IMR-90 (cell line): ENCODE measurements around the gene SPZ1. TPM values are rescaled to one million over a fixed set of nuclear protein-coding genes. Genes with fewer than 3 reads are reported as not detected.

Source experiments
- ATAC-seq: fragments of 200-7000 bp; cut with Tn5 transposase; 2 replicates; pipeline ENCODE4 v1.9.1; 2020; ENCODE audit warnings: low read depth, mild to moderate bottlenecking, moderate library complexity
- BruUV-seq: library from RNA; stranded (reverse); fragments of 400-500 nt; replicated peaks from 2 replicates; lab custom pipeline; 2021; lab: Mats Ljungman, UMichigan
- CTCF ChIA-PET: fragments of 300-600 bp; formaldehyde crosslinking; extraction: SDS; loops from one replicate; lab custom pipeline; 2021; ENCODE audit warnings: antibody characterized with exemption; lab: Yijun Ruan, JAX
- POLR2A ChIA-PET: fragments of 300-600 bp; sonication (Branson Sonifier 250); formaldehyde crosslinking; loops from one replicate; lab custom pipeline; 2022; ENCODE audit warnings: antibody characterized with exemption; ENCODE audit not compliant: unreplicated experiment; lab: Charles Lee
- DNase-seq: peaks from one replicate; pipeline ENCODE4 v3.0.0; 2013
- H2AFZ ChIP-seq: replicated peaks from 2 replicates; pipeline ENCODE3; 2013; ENCODE audit warnings: low read length, mild to moderate bottlenecking; ENCODE audit not compliant: poor library complexity
- H2AK5ac ChIP-seq: 2 replicates; pipeline ENCODE4 v1.6.1; 2013; ENCODE audit warnings: low read depth, low read length, inconsistent platforms
- H2AK9ac ChIP-seq: replicated peaks from 2 replicates; pipeline ENCODE3; 2013; ENCODE audit warnings: mild to moderate bottlenecking, low read depth, low read length, moderate library complexity; ENCODE audit not compliant: poor library complexity
- H2BK120ac ChIP-seq: 2 replicates; pipeline ENCODE4 v1.6.1; 2013; ENCODE audit warnings: low read depth, low read length, inconsistent platforms
- H2BK15ac ChIP-seq: 3 replicates; pipeline ENCODE4 v1.6.1; 2013; ENCODE audit warnings: low read depth, low read length, inconsistent platforms
- H2BK20ac ChIP-seq: 2 replicates; pipeline ENCODE4 v1.6.1; 2013; ENCODE audit warnings: low read depth, mild to moderate bottlenecking, inconsistent platforms, low read length, moderate library complexity
- H2BK5ac ChIP-seq: 2 replicates; pipeline ENCODE4 v1.6.1; 2013; ENCODE audit warnings: mild to moderate bottlenecking, low read depth, low read length, inconsistent platforms; ENCODE audit not compliant: poor library complexity, severe bottlenecking
- H3K14ac ChIP-seq: replicated peaks from 2 replicates; pipeline ENCODE4 v1.6.1; 2013; ENCODE audit warnings: low read depth, low read length, inconsistent platforms
- H3K18ac ChIP-seq: 2 replicates; pipeline ENCODE4 v1.6.1; 2013; ENCODE audit warnings: low read depth, low read length, control low read depth
- H3K23ac ChIP-seq: 2 replicates; pipeline ENCODE4 v1.6.1; 2013; ENCODE audit warnings: low read depth, low read length, inconsistent platforms
- H3K27ac ChIP-seq: 2 replicates; pipeline ENCODE4 v1.5.1; 2013; ENCODE audit warnings: mild to moderate bottlenecking, control low read depth, low read length; ENCODE audit not compliant: insufficient read depth
- H3K27me3 ChIP-seq: 2 replicates; pipeline ENCODE4 v1.6.1; 2013; ENCODE audit warnings: low read length; ENCODE audit not compliant: control insufficient read depth, insufficient read depth
- H3K36me3 ChIP-seq: 2 replicates; pipeline ENCODE4 v1.6.1; 2013; ENCODE audit warnings: low read length, mixed read lengths; ENCODE audit not compliant: control insufficient read depth, insufficient read depth
- H3K4ac ChIP-seq: 2 replicates; pipeline ENCODE4 v1.6.1; 2013; ENCODE audit warnings: low read depth, low read length, inconsistent platforms
- H3K4me1 ChIP-seq: 2 replicates; pipeline ENCODE4 v1.6.1; 2013; ENCODE audit warnings: low read length, mixed read lengths; ENCODE audit not compliant: control insufficient read depth, insufficient read depth
- H3K4me2 ChIP-seq: 2 replicates; pipeline ENCODE4 v1.6.1; 2013; ENCODE audit warnings: low read depth, mild to moderate bottlenecking, control low read depth, low read length, moderate library complexity
- H3K4me3 ChIP-seq: 2 replicates; pipeline ENCODE4 v1.5.1; 2013; ENCODE audit warnings: low read depth, mild to moderate bottlenecking, control low read depth, low read length, moderate library complexity; ENCODE audit not compliant: insufficient read depth
- H3K56ac ChIP-seq: 2 replicates; pipeline ENCODE4 v1.6.1; 2013; ENCODE audit warnings: low read length, inconsistent platforms; ENCODE audit not compliant: insufficient read depth; ENCODE audit errors: extremely low read depth
- H3K79me1 ChIP-seq, 2 experiments: 2 replicates each; pipeline ENCODE4 v1.6.1; 2013; ENCODE audit warnings: low read length in 2 of 2, inconsistent platforms in 1 of 2, low read depth in 1 of 2
- H3K9ac ChIP-seq: 2 replicates; pipeline ENCODE4 v1.6.1; 2013; ENCODE audit warnings: low read depth, low read length, control low read depth
- H3K9me1 ChIP-seq: 2 replicates; pipeline ENCODE4 v1.6.1; 2013; ENCODE audit warnings: low read length, inconsistent platforms; ENCODE audit not compliant: insufficient read depth
- H3K9me3 ChIP-seq: 2 replicates; pipeline ENCODE4 v1.6.1; 2013; ENCODE audit warnings: low read length; ENCODE audit not compliant: control insufficient read depth, insufficient read depth
- H4K20me1 ChIP-seq: 2 replicates; pipeline ENCODE4 v1.6.1; 2013; ENCODE audit warnings: low read length, inconsistent platforms; ENCODE audit not compliant: insufficient read depth
- H4K5ac ChIP-seq: 2 replicates; pipeline ENCODE4 v1.6.1; 2013; ENCODE audit warnings: mild to moderate bottlenecking, low read depth, low read length, control low read depth
- H4K8ac ChIP-seq, 2 experiments: 2 replicates each; pipeline ENCODE4 v1.6.1; 2013; ENCODE audit warnings: low read depth in 2 of 2, low read length in 2 of 2, control low read depth in 1 of 2, inconsistent platforms in 1 of 2
- H4K91ac ChIP-seq: 2 replicates; pipeline ENCODE4 v1.6.1; 2013; ENCODE audit warnings: low read depth, low read length, inconsistent platforms; ENCODE audit not compliant: insufficient read depth
- CEBPB ChIP-seq: IDR thresholded peaks from 2 replicates; pipeline ENCODE4 v1.6.1; 2012; ENCODE audit warnings: low read depth, low read length, improper control_type of control experiment
- CHD1 ChIP-seq: IDR thresholded peaks from 2 replicates; pipeline ENCODE4 v1.6.1; 2012; ENCODE audit warnings: low read depth, low read length, improper control_type of control experiment
- FOS ChIP-seq: fragments of 150-350 bp; IDR thresholded peaks from 2 replicates; pipeline ENCODE4 v1.6.1; 2016; ENCODE audit warnings: low read depth, low read length
- MXI1 ChIP-seq: IDR thresholded peaks from 2 replicates; pipeline ENCODE4 v1.6.1; 2012; ENCODE audit warnings: low read depth, mild to moderate bottlenecking, low read length, moderate library complexity, borderline replicate concordance
- POLR2A ChIP-seq: IDR thresholded peaks from 2 replicates; pipeline ENCODE4 v1.6.1; 2012; ENCODE audit warnings: mild to moderate bottlenecking, low read depth, low read length
- SMC3 ChIP-seq: fragments of 150-350 bp; IDR thresholded peaks from 2 replicates; pipeline ENCODE4 v1.6.1; 2016; ENCODE audit warnings: low read depth, mild to moderate bottlenecking, antibody characterized with exemption, low read length, moderate library complexity
- WGBS, 2 experiments: methylation state at CpG; one replicate each; pipeline versions ENCODE4 v1.1.5 to v1.1.7; 2013; ENCODE audit warnings: missing lambda C conversion rate in 2 of 2; ENCODE audit not compliant: insufficient read length in 1 of 2; ENCODE audit errors: extremely low coverage in 2 of 2; 5-methylcytosine and 5-hydroxymethylcytosine counted together
- dilution Hi-C: fragments of 300-500 bp; cut with HindIII; formaldehyde crosslinking; loops from one replicate; pipeline ENCODE4 v1.14.3; 2018; ENCODE audit warnings: low sequenced_read_pairs; ENCODE audit not compliant: unreplicated experiment
- in situ Hi-C: fragments of 300-500 bp; cut with MboI; formaldehyde crosslinking; loops from 3 replicates; pipeline ENCODE4 v1.14.3; 2019; ENCODE audit warnings: low sequenced_read_pairs, inconsistent platforms, mixed read lengths
- intact Hi-C: fragments of 100-400 bp; cut with micrococcal nuclease; formaldehyde crosslinking; loops from 2 replicates; pipeline ENCODE4 v1.10.0; 2022
- polyA plus RNA-seq, 3 experiments: library from polyadenylated mRNA; depleted of rRNA; stranded (reverse); fragments of >200 nt; gene quantifications; 2 replicates each; pipeline ENCODE4 v1.2.3, GENCODE V29; 2012; ENCODE audit warnings: low replicate concordance in 1 of 3
- total RNA-seq: library from RNA; depleted of rRNA; stranded (reverse); fragments of >200 nt; gene quantifications from 2 replicates; pipeline ENCODE4 v1.2.3, GENCODE V29; 2012
- TF ChIP-seq, protein P1 (sequence below): conservative IDR thresholded peaks from 2 replicates; pipeline ENCODE4 v1.5.1; 2012; ENCODE audit warnings: mild to moderate bottlenecking, low read depth, low read length, improper control_type of control experiment

The SPZ1 gene
- total and polyA plus RNA-seq, 2 of the 4 experiments (the other 2 are of a cell fraction) = not detected

DNA sequence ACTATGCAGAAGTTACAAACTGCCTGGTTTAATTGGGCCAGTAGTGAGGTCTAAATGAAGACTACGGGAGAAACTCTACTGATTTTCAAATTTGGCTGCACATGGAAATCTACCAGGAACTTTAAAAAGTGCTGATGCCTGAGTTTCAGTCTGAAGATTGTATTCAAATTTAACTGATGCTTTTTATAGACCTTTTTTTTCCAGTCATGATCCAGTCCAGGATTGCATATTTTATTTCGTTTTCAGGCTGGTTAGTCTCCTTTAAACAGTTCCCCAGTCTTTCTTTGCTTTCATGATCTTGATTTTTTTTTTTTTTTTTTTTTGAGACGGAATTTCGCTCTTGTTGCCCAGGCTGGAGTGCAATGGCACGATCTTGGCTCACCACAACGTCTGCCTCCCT is 23.7 kb upstream of the SPZ1 start:
- BruUV-seq = no TSS peak
- H2AFZ ChIP-seq = no peak overlapping the region
- H3K27me3 ChIP-seq = peaks cover 2% of the 10 kb centered on the region
- DNase-seq (no peak), ATAC-seq (no peak)
- in situ Hi-C loops = no loop called here
- no peaks in the 10 kb centered on the region for H3K4me1 ChIP-seq
- H4K5ac ChIP-seq = no peak overlapping the region
- no peak overlapping the region for H3K18ac ChIP-seq
- no peak overlapping the region for H4K8ac ChIP-seq
- no peak overlapping the region for H3K4ac ChIP-seq
- no peaks in the 10 kb centered on the region for H3K36me3 ChIP-seq
- H3K9me3 ChIP-seq = no peaks in the 10 kb centered on the region
- no peak overlapping the region for H3K56ac ChIP-seq
- H3K9ac ChIP-seq = no peak overlapping the region
- no peak overlapping the region for H3K14ac ChIP-seq
- H4K20me1 ChIP-seq = no peaks in the 10 kb centered on the region
- H4K91ac ChIP-seq = no peak overlapping the region
- WGBS, 2 experiments = no CpG with 5 or more reads among the region's 6 CpGs
- H3K79me1 ChIP-seq = no peaks in the 10 kb centered on the region
- H2AK9ac ChIP-seq = no peak overlapping the region
- TF ChIP-seq, protein P1, sequence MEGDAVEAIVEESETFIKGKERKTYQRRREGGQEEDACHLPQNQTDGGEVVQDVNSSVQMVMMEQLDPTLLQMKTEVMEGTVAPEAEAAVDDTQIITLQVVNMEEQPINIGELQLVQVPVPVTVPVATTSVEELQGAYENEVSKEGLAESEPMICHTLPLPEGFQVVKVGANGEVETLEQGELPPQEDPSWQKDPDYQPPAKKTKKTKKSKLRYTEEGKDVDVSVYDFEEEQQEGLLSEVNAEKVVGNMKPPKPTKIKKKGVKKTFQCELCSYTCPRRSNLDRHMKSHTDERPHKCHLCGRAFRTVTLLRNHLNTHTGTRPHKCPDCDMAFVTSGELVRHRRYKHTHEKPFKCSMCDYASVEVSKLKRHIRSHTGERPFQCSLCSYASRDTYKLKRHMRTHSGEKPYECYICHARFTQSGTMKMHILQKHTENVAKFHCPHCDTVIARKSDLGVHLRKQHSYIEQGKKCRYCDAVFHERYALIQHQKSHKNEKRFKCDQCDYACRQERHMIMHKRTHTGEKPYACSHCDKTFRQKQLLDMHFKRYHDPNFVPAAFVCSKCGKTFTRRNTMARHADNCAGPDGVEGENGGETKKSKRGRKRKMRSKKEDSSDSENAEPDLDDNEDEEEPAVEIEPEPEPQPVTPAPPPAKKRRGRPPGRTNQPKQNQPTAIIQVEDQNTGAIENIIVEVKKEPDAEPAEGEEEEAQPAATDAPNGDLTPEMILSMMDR = no peak
- no peak for TF ChIP-seq MXI1
- no peak for TF ChIP-seq POLR2A
- TF ChIP-seq CHD1 = no peak
- TF ChIP-seq FOS = no peak
- no peak for TF ChIP-seq SMC3
- TF ChIP-seq CEBPB = no peak
- H3K23ac ChIP-seq = no peak overlapping the region
- intact Hi-C loops = no loop called here
- dilution Hi-C loops = no loop called here
- no peak overlapping the region for H3K4me3 ChIP-seq
- H2BK120ac ChIP-seq = no peak overlapping the region
- no peak overlapping the region for H2BK20ac ChIP-seq
- H2AK5ac ChIP-seq = no peak overlapping the region
- no peak overlapping the region for H2BK15ac ChIP-seq
- ChIA-PET CTCF (no interaction called here), POLR2A (no interaction called here)
- no peak overlapping the region for H2BK5ac ChIP-seq
- no peaks in the 10 kb centered on the region for H3K9me1 ChIP-seq
- no peak overlapping the region for H3K27ac ChIP-seq
- no peak overlapping the region for H3K4me2 ChIP-seq
